ENCODE results near the gene CREBBP.

- TF ChIP-seq SUZ12 (IDR thresholded peaks at IDR 0.05; ENCODE audit: extremely low read depth, insufficient read depth, insufficient read length) = no peak
- TF ChIP-seq YY1 (IDR thresholded peaks at IDR 0.05; ENCODE audit: insufficient read depth, insufficient read length) = no peak
These were observed 79.8 kb downstream of the CREBBP start for GRCh38 chr16:3800477-3801270.
